ENCODE results near the gene MOCS1.

Gene MOCS1

DNA sequence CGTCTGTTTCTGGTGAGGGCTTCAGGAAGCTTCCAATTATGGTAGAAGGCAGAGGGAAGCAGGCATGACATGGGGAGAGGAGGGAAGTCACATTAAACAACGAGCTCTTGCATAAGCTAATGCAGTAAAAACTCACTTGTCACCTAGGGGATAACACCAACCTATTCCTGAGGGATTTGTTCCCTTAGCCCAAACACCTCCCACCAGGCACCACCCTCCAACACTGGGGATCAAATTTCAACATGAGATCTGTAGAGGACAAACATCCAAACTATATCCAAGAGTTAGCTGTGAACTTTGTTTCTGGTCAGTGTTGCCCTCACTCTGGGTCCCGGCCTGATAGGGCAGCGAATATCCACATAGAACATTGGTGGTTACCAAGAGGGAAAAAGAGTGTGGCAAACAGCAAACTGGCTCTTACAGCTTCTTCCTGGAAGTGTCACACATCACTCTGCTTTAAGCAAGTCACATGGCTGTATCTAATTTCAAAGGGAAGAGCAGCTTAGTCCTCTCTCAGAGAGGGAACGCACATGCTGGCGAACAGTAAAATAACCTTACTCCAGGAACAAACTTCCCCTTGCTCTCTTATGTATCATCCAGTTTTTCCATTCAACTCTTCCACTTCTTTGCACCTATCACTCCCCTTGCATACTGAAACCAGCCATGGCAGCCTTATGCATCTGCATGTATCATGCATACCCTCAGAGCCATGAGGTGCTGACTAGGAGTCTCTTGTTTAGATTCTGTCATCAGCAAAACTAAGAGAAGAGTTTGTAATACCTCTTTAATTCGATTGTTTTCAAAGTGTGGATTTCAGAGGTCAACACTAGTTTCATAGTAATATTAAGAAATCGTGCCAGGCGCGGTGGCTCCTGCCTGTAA, 4.8 kb upstream of the MOCS1 start:
- Histone ChIP-seq H3K4me3 (ENCODE audit: insufficient read depth in 1 of 2, low read depth in 1 of 2, low read length in 2 of 2) (no peak overlapping the region), H3K14ac (ENCODE audit: low read length in 2 of 2) (no peak overlapping the region), H3K79me1 (replicated peaks; ENCODE audit: low read length, poor library complexity, severe bottlenecking) (peaks cover 3% of the 10 kb centered on the region), H2AK5ac (ENCODE audit: low read length, severe bottlenecking) (no peak overlapping the region), H3K18ac (ENCODE audit: low read depth in 1 of 2, low read length in 2 of 2) (no peak overlapping the region), H2BK15ac (ENCODE audit: low read depth, poor library complexity, severe bottlenecking) (no peak overlapping the region), H4K91ac (ENCODE audit: low read length) (no peak overlapping the region), H3K4me1 (ENCODE audit: control insufficient read depth, insufficient read depth, low read depth, low read length) (peaks cover 3% of the 10 kb centered on the region), H3K4ac (ENCODE audit: low read depth in 1 of 2, low read length in 2 of 2) (no peak overlapping the region), H2AFZ (ENCODE audit: low read depth, low read length) (peak overlapping the region; percentile 34), H3K36me3 (ENCODE audit: control insufficient read depth in 1 of 2, insufficient read depth in 2 of 2, low read depth in 1 of 2, low read length in 2 of 2) (no peaks in the 10 kb centered on the region), H4K8ac (ENCODE audit: low read length) (no peak overlapping the region), H3K4me2 (ENCODE audit: low read length, poor library complexity, severe bottlenecking) (no peak overlapping the region), H3K27ac (ENCODE audit: low read length, poor library complexity, severe bottlenecking) (no peak overlapping the region), H2BK12ac (ENCODE audit: low read length in 2 of 2) (no peak overlapping the region), H2BK5ac (ENCODE audit: low read depth, low read length, poor library complexity, severe bottlenecking) (no peak overlapping the region), H2BK120ac (ENCODE audit: low read depth, low read length) (no peak overlapping the region), H3K9me3 (ENCODE audit: control insufficient read depth, low read length) (no peaks in the 10 kb centered on the region), H3K27me3 (ENCODE audit: control insufficient read depth in 1 of 2, insufficient read depth in 1 of 2, low read length in 2 of 2) (peaks cover 0 to 2% of the 10 kb centered on the region in 2 experiments), H3K23ac (ENCODE audit: low read length in 2 of 2) (no peak overlapping the region), H3K9ac (ENCODE audit: low read length) (no peak overlapping the region)
- no peak for DNase-seq
- WGBS = 79% methylated on average over 10 of the region's 10 CpGs

DNA sequence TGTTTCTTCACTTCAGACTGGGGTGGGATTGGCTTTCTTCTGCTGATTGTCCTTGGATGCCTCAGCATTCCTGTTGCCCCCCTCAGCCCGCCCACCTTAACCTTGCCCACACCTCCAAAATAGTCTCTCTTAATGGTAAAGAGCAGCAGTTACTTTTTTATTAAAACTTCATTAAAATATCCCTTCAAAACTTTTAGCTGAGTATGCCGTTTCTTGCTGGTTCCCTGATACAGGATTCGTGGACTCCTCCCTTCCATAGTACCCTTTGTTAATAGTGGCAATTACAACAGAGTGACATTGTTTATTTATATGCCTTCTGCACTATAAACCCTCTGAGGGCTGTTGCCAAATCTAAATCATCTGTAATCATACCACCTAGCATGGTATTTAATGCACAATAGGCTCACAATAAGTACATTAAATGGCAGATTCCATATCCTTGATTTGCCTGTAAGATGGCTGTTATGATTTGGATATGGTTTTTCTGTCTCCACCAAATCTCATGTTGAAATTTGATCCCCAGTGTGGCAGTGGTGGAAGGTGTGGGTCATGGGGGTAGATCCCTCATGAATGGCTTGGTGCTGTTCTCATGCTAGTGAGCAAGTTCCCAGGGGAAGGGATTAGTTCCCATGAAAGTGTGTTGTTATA, 3.5 kb upstream of the MOCS1 start:
- no peak overlapping the region for H2BK5ac ChIP-seq (ENCODE audit: low read depth, low read length, poor library complexity, severe bottlenecking)
- H2BK12ac ChIP-seq (ENCODE audit: low read length in 2 of 2) = no peak overlapping the region
- no peak overlapping the region for H2BK120ac ChIP-seq (ENCODE audit: low read depth, low read length)
- H3K14ac ChIP-seq (ENCODE audit: low read length in 2 of 2) = no peak overlapping the region
- H3K4me2 ChIP-seq (ENCODE audit: low read length, poor library complexity, severe bottlenecking) = no peak overlapping the region
- H3K9me3 ChIP-seq (ENCODE audit: control insufficient read depth, low read length) = no peaks in the 10 kb centered on the region
- no peak overlapping the region for H3K23ac ChIP-seq (ENCODE audit: low read length in 2 of 2)
- no peak overlapping the region for H2AK5ac ChIP-seq (ENCODE audit: low read length, severe bottlenecking)
- H3K4ac ChIP-seq (ENCODE audit: low read depth in 1 of 2, low read length in 2 of 2) = no peak overlapping the region
- H3K36me3 ChIP-seq (ENCODE audit: control insufficient read depth in 1 of 2, insufficient read depth in 2 of 2, low read depth in 1 of 2, low read length in 2 of 2) = no peaks in the 10 kb centered on the region
- no peak overlapping the region for H3K27ac ChIP-seq (ENCODE audit: low read length, poor library complexity, severe bottlenecking)
- no peak overlapping the region for H2BK15ac ChIP-seq (ENCODE audit: low read depth, poor library complexity, severe bottlenecking)
- H3K9ac ChIP-seq (ENCODE audit: low read length) = no peak overlapping the region
- no peak overlapping the region for H4K8ac ChIP-seq (ENCODE audit: low read length)
- H3K79me1 ChIP-seq (replicated peaks; ENCODE audit: low read length, poor library complexity, severe bottlenecking) = peaks cover 5% of the 10 kb centered on the region
- H3K4me3 ChIP-seq (ENCODE audit: insufficient read depth in 1 of 2, low read depth in 1 of 2, low read length in 2 of 2) = no peak overlapping the region
- H4K91ac ChIP-seq (ENCODE audit: low read length) = no peak overlapping the region
- H3K4me1 ChIP-seq (ENCODE audit: control insufficient read depth, insufficient read depth, low read depth, low read length) = peaks cover 7% of the 10 kb centered on the region
- H3K27me3 ChIP-seq (ENCODE audit: control insufficient read depth in 1 of 2, insufficient read depth in 1 of 2, low read length in 2 of 2) = peaks cover 0 to 2% of the 10 kb centered on the region in 2 experiments
- no peak overlapping the region for H3K18ac ChIP-seq (ENCODE audit: low read depth in 1 of 2, low read length in 2 of 2)
- WGBS = 90% methylated on average over 2 of the region's 3 CpGs
- H2AFZ ChIP-seq (ENCODE audit: low read depth, low read length) = no peak overlapping the region
- DNase-seq = no peak

DNA sequence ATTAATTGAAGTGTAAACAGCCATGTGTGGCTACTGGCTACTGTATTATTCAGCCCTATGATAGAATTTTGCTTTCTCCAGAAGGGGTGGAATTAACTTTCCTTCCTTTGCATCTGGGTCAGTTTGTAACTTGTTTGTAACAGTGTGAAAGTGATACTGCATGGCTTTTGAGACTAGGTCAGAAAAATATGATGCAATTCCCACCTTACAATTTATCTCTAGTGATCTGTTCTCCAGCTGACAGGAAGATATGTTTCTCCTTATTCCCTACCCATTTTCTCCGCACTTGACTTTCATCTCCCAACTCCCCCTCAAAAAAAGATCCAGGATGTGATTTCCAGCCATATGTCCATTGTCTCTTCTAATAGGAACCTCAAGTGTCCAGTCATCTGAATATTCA, 2.6 kb upstream of the MOCS1 start:
- H4K91ac ChIP-seq (ENCODE audit: low read length) = no peak overlapping the region
- 96% methylated on average over 1 of the region's 1 CpG for WGBS
- H2BK12ac ChIP-seq (ENCODE audit: low read length in 2 of 2) = no peak overlapping the region

DNA sequence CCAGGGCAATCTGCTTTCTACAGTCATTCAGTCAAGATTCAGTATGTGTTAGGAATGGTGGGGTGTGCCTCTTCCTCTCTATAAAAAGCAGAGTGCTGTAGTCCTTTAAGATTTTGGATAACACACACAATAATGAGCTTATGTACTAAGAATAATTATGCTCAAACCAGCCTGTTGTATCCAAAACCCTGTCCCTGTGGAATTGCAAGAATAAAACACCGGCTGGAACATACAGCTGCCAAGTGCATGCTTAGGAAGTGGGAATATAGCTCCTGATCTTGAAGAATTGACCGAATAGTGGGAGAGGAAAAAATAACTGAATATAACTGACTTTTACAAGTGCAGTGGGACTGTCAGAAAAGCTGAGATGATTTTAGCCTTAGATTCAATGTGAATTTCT, 979 bp upstream of the MOCS1 start:
- no peak overlapping the region for H3K27ac ChIP-seq (ENCODE audit: low read length, poor library complexity, severe bottlenecking)
- no peak overlapping the region for H2AK5ac ChIP-seq (ENCODE audit: low read length, severe bottlenecking)
- peaks cover 0 to 7% of the 10 kb centered on the region in 2 experiments for H3K36me3 ChIP-seq (ENCODE audit: control insufficient read depth in 1 of 2, insufficient read depth in 2 of 2, low read depth in 1 of 2, low read length in 2 of 2)
- H3K4me2 ChIP-seq (ENCODE audit: low read length, poor library complexity, severe bottlenecking) = no peak overlapping the region
- no peaks in the 10 kb centered on the region for H3K9me3 ChIP-seq (ENCODE audit: control insufficient read depth, low read length)
- H3K27me3 ChIP-seq (ENCODE audit: control insufficient read depth in 1 of 2, insufficient read depth in 1 of 2, low read length in 2 of 2) = no peaks in the 10 kb centered on the region
- no peak overlapping the region for H3K9ac ChIP-seq (ENCODE audit: low read length)
- no peak overlapping the region for H2BK12ac ChIP-seq (ENCODE audit: low read length in 2 of 2)
- peaks cover 19% of the 10 kb centered on the region for H3K79me1 ChIP-seq (replicated peaks; ENCODE audit: low read length, poor library complexity, severe bottlenecking)
- no peak overlapping the region for H3K14ac ChIP-seq (ENCODE audit: low read length in 2 of 2)
- no peak overlapping the region for H4K91ac ChIP-seq (ENCODE audit: low read length)
- no peak overlapping the region for H2BK15ac ChIP-seq (ENCODE audit: low read depth, poor library complexity, severe bottlenecking)
- H3K4me1 ChIP-seq (ENCODE audit: control insufficient read depth, insufficient read depth, low read depth, low read length) = peaks cover 8% of the 10 kb centered on the region
- no peak overlapping the region for H3K4ac ChIP-seq (ENCODE audit: low read depth in 1 of 2, low read length in 2 of 2)
- 100% methylated on average over 2 of the region's 2 CpGs for WGBS
- no peak overlapping the region for H4K8ac ChIP-seq (ENCODE audit: low read length)
- H3K4me3 ChIP-seq (ENCODE audit: insufficient read depth in 1 of 2, low read depth in 1 of 2, low read length in 2 of 2) = no peak overlapping the region
- H3K18ac ChIP-seq (ENCODE audit: low read depth in 1 of 2, low read length in 2 of 2) = no peak overlapping the region
- no peak overlapping the region for H2BK5ac ChIP-seq (ENCODE audit: low read depth, low read length, poor library complexity, severe bottlenecking)
- no peak for DNase-seq
- no peak overlapping the region for H2AFZ ChIP-seq (ENCODE audit: low read depth, low read length)
- no peak overlapping the region for H3K23ac ChIP-seq (ENCODE audit: low read length in 2 of 2)
- H2BK120ac ChIP-seq (ENCODE audit: low read depth, low read length) = no peak overlapping the region

More for the DNA sequence above, 2.6 kb upstream of the MOCS1 start:
- Histone ChIP-seq H3K4me3 (ENCODE audit: insufficient read depth in 1 of 2, low read depth in 1 of 2, low read length in 2 of 2) (no peak overlapping the region), H3K14ac (ENCODE audit: low read length in 2 of 2) (no peak overlapping the region), H3K36me3 (ENCODE audit: control insufficient read depth in 1 of 2, insufficient read depth in 2 of 2, low read depth in 1 of 2, low read length in 2 of 2) (peaks cover 0 to 2% of the 10 kb centered on the region in 2 experiments), H2AK5ac (ENCODE audit: low read length, severe bottlenecking) (no peak overlapping the region), H3K9ac (ENCODE audit: low read length) (no peak overlapping the region), H3K27ac (ENCODE audit: low read length, poor library complexity, severe bottlenecking) (no peak overlapping the region), H4K8ac (ENCODE audit: low read length) (no peak overlapping the region), H3K4ac (ENCODE audit: low read depth in 1 of 2, low read length in 2 of 2) (no peak overlapping the region), H2BK5ac (ENCODE audit: low read depth, low read length, poor library complexity, severe bottlenecking) (no peak overlapping the region), H3K9me3 (ENCODE audit: control insufficient read depth, low read length) (no peaks in the 10 kb centered on the region), H3K4me2 (ENCODE audit: low read length, poor library complexity, severe bottlenecking) (no peak overlapping the region), H3K4me1 (ENCODE audit: control insufficient read depth, insufficient read depth, low read depth, low read length) (peaks cover 8% of the 10 kb centered on the region), H2BK120ac (ENCODE audit: low read depth, low read length) (no peak overlapping the region), H3K79me1 (replicated peaks; ENCODE audit: low read length, poor library complexity, severe bottlenecking) (peaks cover 11% of the 10 kb centered on the region), H2BK15ac (ENCODE audit: low read depth, poor library complexity, severe bottlenecking) (no peak overlapping the region), H3K23ac (ENCODE audit: low read length in 2 of 2) (no peak overlapping the region), H3K27me3 (ENCODE audit: control insufficient read depth in 1 of 2, insufficient read depth in 1 of 2, low read length in 2 of 2) (peaks cover 0 to under 1% of the 10 kb centered on the region in 2 experiments), H2AFZ (ENCODE audit: low read depth, low read length) (no peak overlapping the region), H3K18ac (ENCODE audit: low read depth in 1 of 2, low read length in 2 of 2) (no peak overlapping the region)
- no peak for DNase-seq
